IMR-90 (cell line): ENCODE results near the gene EPC2. TPM values are rescaled to one million over a fixed set of nuclear protein-coding genes. Genes with fewer than 3 reads are reported as not detected.

Source experiments
- ATAC-seq: fragments of 200-7000 bp; cut with Tn5 transposase; 2 replicates; pipeline ENCODE4 v1.9.1; 2020; ENCODE audit warnings: low read depth, mild to moderate bottlenecking, moderate library complexity
- BruUV-seq: library from RNA; stranded (reverse); fragments of 400-500 nt; replicated peaks from 2 replicates; lab custom pipeline; 2021; lab: Mats Ljungman, UMichigan
- CTCF ChIA-PET: fragments of 300-600 bp; formaldehyde crosslinking; extraction: SDS; loops from one replicate; lab custom pipeline; 2021; ENCODE audit warnings: antibody characterized with exemption; lab: Yijun Ruan, JAX
- POLR2A ChIA-PET: fragments of 300-600 bp; sonication (Branson Sonifier 250); formaldehyde crosslinking; loops from one replicate; lab custom pipeline; 2022; ENCODE audit warnings: antibody characterized with exemption; ENCODE audit not compliant: unreplicated experiment; lab: Charles Lee
- DNase-seq: peaks from one replicate; pipeline ENCODE4 v3.0.0; 2013
- H2AFZ ChIP-seq: replicated peaks from 2 replicates; pipeline ENCODE3; 2013; ENCODE audit warnings: low read length, mild to moderate bottlenecking; ENCODE audit not compliant: poor library complexity
- H2AK5ac ChIP-seq: 2 replicates; pipeline ENCODE4 v1.6.1; 2013; ENCODE audit warnings: low read depth, low read length, inconsistent platforms
- H2AK9ac ChIP-seq: replicated peaks from 2 replicates; pipeline ENCODE3; 2013; ENCODE audit warnings: mild to moderate bottlenecking, low read depth, low read length, moderate library complexity; ENCODE audit not compliant: poor library complexity
- H2BK120ac ChIP-seq: 2 replicates; pipeline ENCODE4 v1.6.1; 2013; ENCODE audit warnings: low read depth, low read length, inconsistent platforms
- H2BK15ac ChIP-seq: 3 replicates; pipeline ENCODE4 v1.6.1; 2013; ENCODE audit warnings: low read depth, low read length, inconsistent platforms
- H2BK20ac ChIP-seq: 2 replicates; pipeline ENCODE4 v1.6.1; 2013; ENCODE audit warnings: low read depth, mild to moderate bottlenecking, inconsistent platforms, low read length, moderate library complexity
- H2BK5ac ChIP-seq: 2 replicates; pipeline ENCODE4 v1.6.1; 2013; ENCODE audit warnings: mild to moderate bottlenecking, low read depth, low read length, inconsistent platforms; ENCODE audit not compliant: poor library complexity, severe bottlenecking
- H3K14ac ChIP-seq: replicated peaks from 2 replicates; pipeline ENCODE4 v1.6.1; 2013; ENCODE audit warnings: low read depth, low read length, inconsistent platforms
- H3K18ac ChIP-seq: 2 replicates; pipeline ENCODE4 v1.6.1; 2013; ENCODE audit warnings: low read depth, low read length, control low read depth
- H3K23ac ChIP-seq: 2 replicates; pipeline ENCODE4 v1.6.1; 2013; ENCODE audit warnings: low read depth, low read length, inconsistent platforms
- H3K27ac ChIP-seq: 2 replicates; pipeline ENCODE4 v1.5.1; 2013; ENCODE audit warnings: mild to moderate bottlenecking, control low read depth, low read length; ENCODE audit not compliant: insufficient read depth
- H3K27me3 ChIP-seq: 2 replicates; pipeline ENCODE4 v1.6.1; 2013; ENCODE audit warnings: low read length; ENCODE audit not compliant: control insufficient read depth, insufficient read depth
- H3K36me3 ChIP-seq: 2 replicates; pipeline ENCODE4 v1.6.1; 2013; ENCODE audit warnings: low read length, mixed read lengths; ENCODE audit not compliant: control insufficient read depth, insufficient read depth
- H3K4ac ChIP-seq: 2 replicates; pipeline ENCODE4 v1.6.1; 2013; ENCODE audit warnings: low read depth, low read length, inconsistent platforms
- H3K4me1 ChIP-seq: 2 replicates; pipeline ENCODE4 v1.6.1; 2013; ENCODE audit warnings: low read length, mixed read lengths; ENCODE audit not compliant: control insufficient read depth, insufficient read depth
- H3K4me2 ChIP-seq: 2 replicates; pipeline ENCODE4 v1.6.1; 2013; ENCODE audit warnings: low read depth, mild to moderate bottlenecking, control low read depth, low read length, moderate library complexity
- H3K4me3 ChIP-seq: 2 replicates; pipeline ENCODE4 v1.5.1; 2013; ENCODE audit warnings: low read depth, mild to moderate bottlenecking, control low read depth, low read length, moderate library complexity; ENCODE audit not compliant: insufficient read depth
- H3K56ac ChIP-seq: 2 replicates; pipeline ENCODE4 v1.6.1; 2013; ENCODE audit warnings: low read length, inconsistent platforms; ENCODE audit not compliant: insufficient read depth; ENCODE audit errors: extremely low read depth
- H3K79me1 ChIP-seq, 2 experiments: 2 replicates each; pipeline ENCODE4 v1.6.1; 2013; ENCODE audit warnings: low read length in 2 of 2, inconsistent platforms in 1 of 2, low read depth in 1 of 2
- H3K9ac ChIP-seq: 2 replicates; pipeline ENCODE4 v1.6.1; 2013; ENCODE audit warnings: low read depth, low read length, control low read depth
- H3K9me1 ChIP-seq: 2 replicates; pipeline ENCODE4 v1.6.1; 2013; ENCODE audit warnings: low read length, inconsistent platforms; ENCODE audit not compliant: insufficient read depth
- H3K9me3 ChIP-seq: 2 replicates; pipeline ENCODE4 v1.6.1; 2013; ENCODE audit warnings: low read length; ENCODE audit not compliant: control insufficient read depth, insufficient read depth
- H4K20me1 ChIP-seq: 2 replicates; pipeline ENCODE4 v1.6.1; 2013; ENCODE audit warnings: low read length, inconsistent platforms; ENCODE audit not compliant: insufficient read depth
- H4K5ac ChIP-seq: 2 replicates; pipeline ENCODE4 v1.6.1; 2013; ENCODE audit warnings: mild to moderate bottlenecking, low read depth, low read length, control low read depth
- H4K8ac ChIP-seq, 2 experiments: 2 replicates each; pipeline ENCODE4 v1.6.1; 2013; ENCODE audit warnings: low read depth in 2 of 2, low read length in 2 of 2, control low read depth in 1 of 2, inconsistent platforms in 1 of 2
- H4K91ac ChIP-seq: 2 replicates; pipeline ENCODE4 v1.6.1; 2013; ENCODE audit warnings: low read depth, low read length, inconsistent platforms; ENCODE audit not compliant: insufficient read depth
- BHLHE40 ChIP-seq: fragments of 150-350 bp; IDR thresholded peaks from 2 replicates; pipeline ENCODE4 v1.6.1; 2016; ENCODE audit warnings: mild to moderate bottlenecking, low read depth, low read length
- CEBPB ChIP-seq: IDR thresholded peaks from 2 replicates; pipeline ENCODE4 v1.6.1; 2012; ENCODE audit warnings: low read depth, low read length, improper control_type of control experiment
- CHD1 ChIP-seq: IDR thresholded peaks from 2 replicates; pipeline ENCODE4 v1.6.1; 2012; ENCODE audit warnings: low read depth, low read length, improper control_type of control experiment
- FOS ChIP-seq: fragments of 150-350 bp; IDR thresholded peaks from 2 replicates; pipeline ENCODE4 v1.6.1; 2016; ENCODE audit warnings: low read depth, low read length
- MAFK ChIP-seq: IDR thresholded peaks from 2 replicates; pipeline ENCODE4 v1.6.1; 2012; ENCODE audit warnings: low read depth, low read length, improper control_type of control experiment
- MAZ ChIP-seq: IDR thresholded peaks from 2 replicates; pipeline ENCODE4 v1.6.1; 2012; ENCODE audit warnings: low read depth, mild to moderate bottlenecking, low read length, improper control_type of control experiment, moderate library complexity, borderline replicate concordance
- MXI1 ChIP-seq: IDR thresholded peaks from 2 replicates; pipeline ENCODE4 v1.6.1; 2012; ENCODE audit warnings: low read depth, mild to moderate bottlenecking, low read length, moderate library complexity, borderline replicate concordance
- NFE2L2 ChIP-seq: fragments of 150-350 bp; IDR thresholded peaks from 2 replicates; pipeline ENCODE4 v1.6.1; 2016; ENCODE audit warnings: low read depth, mild to moderate bottlenecking, low read length
- POLR2A ChIP-seq: IDR thresholded peaks from 2 replicates; pipeline ENCODE4 v1.6.1; 2012; ENCODE audit warnings: mild to moderate bottlenecking, low read depth, low read length
- RFX5 ChIP-seq: IDR thresholded peaks from 2 replicates; pipeline ENCODE4 v1.8.0; 2012; ENCODE audit warnings: low read depth, mild to moderate bottlenecking, low read length, moderate library complexity
- SMC3 ChIP-seq: fragments of 150-350 bp; IDR thresholded peaks from 2 replicates; pipeline ENCODE4 v1.6.1; 2016; ENCODE audit warnings: low read depth, mild to moderate bottlenecking, antibody characterized with exemption, low read length, moderate library complexity
- WGBS, 2 experiments: methylation state at CpG; one replicate each; pipeline versions ENCODE4 v1.1.5 to v1.1.7; 2013; ENCODE audit warnings: missing lambda C conversion rate in 2 of 2; ENCODE audit not compliant: insufficient read length in 1 of 2; ENCODE audit errors: extremely low coverage in 2 of 2; 5-methylcytosine and 5-hydroxymethylcytosine counted together
- dilution Hi-C: fragments of 300-500 bp; cut with HindIII; formaldehyde crosslinking; loops from one replicate; pipeline ENCODE4 v1.14.3; 2018; ENCODE audit warnings: low sequenced_read_pairs; ENCODE audit not compliant: unreplicated experiment
- in situ Hi-C: fragments of 300-500 bp; cut with MboI; formaldehyde crosslinking; loops from 3 replicates; pipeline ENCODE4 v1.14.3; 2019; ENCODE audit warnings: low sequenced_read_pairs, inconsistent platforms, mixed read lengths
- intact Hi-C: fragments of 100-400 bp; cut with micrococcal nuclease; formaldehyde crosslinking; loops from 2 replicates; pipeline ENCODE4 v1.10.0; 2022
- polyA plus RNA-seq, 3 experiments: library from polyadenylated mRNA; depleted of rRNA; stranded (reverse); fragments of >200 nt; gene quantifications; 2 replicates each; pipeline ENCODE4 v1.2.3, GENCODE V29; 2012; ENCODE audit warnings: low replicate concordance in 1 of 3
- total RNA-seq: library from RNA; depleted of rRNA; stranded (reverse); fragments of >200 nt; gene quantifications from 2 replicates; pipeline ENCODE4 v1.2.3, GENCODE V29; 2012
- TF ChIP-seq, protein P1 (sequence below): fragments of 150-350 bp; IDR thresholded peaks from 2 replicates; pipeline ENCODE4 v1.6.1; 2017; ENCODE audit warnings: mild to moderate bottlenecking, antibody characterized with exemption, low read length, low read depth
- TF ChIP-seq, protein P2 (sequence below): conservative IDR thresholded peaks from 2 replicates; pipeline ENCODE4 v1.5.1; 2012; ENCODE audit warnings: mild to moderate bottlenecking, low read depth, low read length, improper control_type of control experiment
- TF ChIP-seq, protein P3 (sequence below): fragments of 150-350 bp; IDR thresholded peaks from 2 replicates; pipeline ENCODE4 v1.6.1; 2016; ENCODE audit warnings: low read depth, mild to moderate bottlenecking, low read length, moderate library complexity, borderline replicate concordance

EPC2 gene
- total and polyA plus RNA-seq, 2 of the 4 experiments (the other 2 are of a cell fraction) = 10.6 to 22.6 TPM

DNA sequence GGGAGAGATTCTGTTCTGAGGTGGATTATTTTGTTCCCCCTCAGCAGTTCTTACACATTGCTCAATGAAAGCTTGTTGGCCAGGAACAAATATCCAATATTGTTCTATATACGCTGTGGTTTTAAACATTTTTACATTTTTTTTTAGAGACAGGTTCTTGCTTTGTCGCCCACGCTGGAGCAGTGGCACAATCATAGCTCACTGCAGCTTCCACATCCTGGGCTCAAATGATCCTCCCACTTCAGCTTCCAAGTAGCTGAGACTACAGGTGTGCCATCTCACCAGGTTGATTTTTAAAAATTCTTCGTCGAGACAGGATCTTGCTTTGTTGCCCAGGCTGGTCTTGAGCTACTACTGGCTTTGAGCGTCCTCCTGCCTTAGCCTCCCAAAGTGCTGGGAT, 171.6 kb downstream of the EPC2 start (continued):
- TF ChIP-seq SMC3 = no peak

DNA sequence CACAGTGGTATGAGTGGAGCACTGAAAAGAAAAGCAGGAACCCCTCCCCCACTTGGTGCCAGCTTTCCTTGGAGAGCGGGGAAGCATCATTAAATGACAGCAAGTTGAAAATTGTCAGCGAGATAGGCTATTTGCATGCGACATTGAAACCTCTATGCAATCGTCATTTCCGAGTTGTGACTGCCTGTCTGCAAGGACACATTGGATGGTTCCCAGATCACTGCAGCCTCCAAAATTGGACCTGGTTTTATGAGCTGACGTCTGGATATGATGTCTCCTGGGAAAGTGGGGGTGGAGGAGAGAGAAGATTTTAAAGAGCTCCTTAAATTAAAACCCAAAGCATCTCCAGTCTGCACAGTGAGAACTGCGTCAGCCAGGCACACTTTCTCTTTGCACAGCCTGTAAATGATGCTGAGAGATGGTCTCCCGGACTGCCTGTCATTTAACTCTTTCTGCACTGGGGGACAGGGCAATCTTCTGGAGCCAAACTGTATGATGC, 172.7 kb downstream of the EPC2 start:
- Histone ChIP-seq H3K79me1 (no peaks in the 10 kb centered on the region), H3K9me3 (no peaks in the 10 kb centered on the region), H3K36me3 (no peaks in the 10 kb centered on the region), H2BK15ac (no peak overlapping the region), H4K8ac (no peak overlapping the region), H2AK5ac (no peak overlapping the region), H3K18ac (no peak overlapping the region), H3K23ac (no peak overlapping the region), H3K4me2 (peak overlapping the region; percentile 72), H3K27ac (no peak overlapping the region), H3K9ac (no peak overlapping the region), H3K9me1 (peaks cover 5% of the 10 kb centered on the region; the same call in 1 of the 2 replicates), H4K20me1 (no peaks in the 10 kb centered on the region), H3K14ac (no peak overlapping the region), H4K5ac (no peak overlapping the region), H2AK9ac (no peak overlapping the region), H3K4me1 (peaks cover 12% of the 10 kb centered on the region), H3K4ac (no peak overlapping the region), H3K27me3 (peaks cover 7% of the 10 kb centered on the region), H2BK120ac (no peak overlapping the region), H4K91ac (no peak overlapping the region), H2AFZ (no peak overlapping the region), H3K4me3 (no peak overlapping the region), H2BK5ac (no peak overlapping the region), H3K56ac (no peak overlapping the region), H2BK20ac (no peak overlapping the region)
- no peak for DNase-seq
- CTCF ChIA-PET = no interaction called here
- in situ Hi-C loops = no loop called here
- POLR2A ChIA-PET = no interaction called here
- 0% methylated on average over 2 of the region's 8 CpGs; no CpG with 5 or more reads in 1 of the 2 experiments for WGBS, 2 experiments
- dilution Hi-C loops = no loop called here
- peak; percentile 24; the same call in 1 of the 2 replicates for ATAC-seq
- BruUV-seq = no TSS peak
- intact Hi-C loops = no loop called here
- TF ChIP-seq MAZ (no peak), RFX5 (no peak), CHD1 (no peak), MAFK (no peak), NFE2L2 (no peak), FOS (no peak), SMC3 (no peak), CEBPB (no peak), POLR2A (no peak), BHLHE40 (no peak), MXI1 (no peak)
- TF ChIP-seq, protein P1, sequence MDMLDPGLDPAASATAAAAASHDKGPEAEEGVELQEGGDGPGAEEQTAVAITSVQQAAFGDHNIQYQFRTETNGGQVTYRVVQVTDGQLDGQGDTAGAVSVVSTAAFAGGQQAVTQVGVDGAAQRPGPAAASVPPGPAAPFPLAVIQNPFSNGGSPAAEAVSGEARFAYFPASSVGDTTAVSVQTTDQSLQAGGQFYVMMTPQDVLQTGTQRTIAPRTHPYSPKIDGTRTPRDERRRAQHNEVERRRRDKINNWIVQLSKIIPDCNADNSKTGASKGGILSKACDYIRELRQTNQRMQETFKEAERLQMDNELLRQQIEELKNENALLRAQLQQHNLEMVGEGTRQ = no peak
- TF ChIP-seq, protein P2, sequence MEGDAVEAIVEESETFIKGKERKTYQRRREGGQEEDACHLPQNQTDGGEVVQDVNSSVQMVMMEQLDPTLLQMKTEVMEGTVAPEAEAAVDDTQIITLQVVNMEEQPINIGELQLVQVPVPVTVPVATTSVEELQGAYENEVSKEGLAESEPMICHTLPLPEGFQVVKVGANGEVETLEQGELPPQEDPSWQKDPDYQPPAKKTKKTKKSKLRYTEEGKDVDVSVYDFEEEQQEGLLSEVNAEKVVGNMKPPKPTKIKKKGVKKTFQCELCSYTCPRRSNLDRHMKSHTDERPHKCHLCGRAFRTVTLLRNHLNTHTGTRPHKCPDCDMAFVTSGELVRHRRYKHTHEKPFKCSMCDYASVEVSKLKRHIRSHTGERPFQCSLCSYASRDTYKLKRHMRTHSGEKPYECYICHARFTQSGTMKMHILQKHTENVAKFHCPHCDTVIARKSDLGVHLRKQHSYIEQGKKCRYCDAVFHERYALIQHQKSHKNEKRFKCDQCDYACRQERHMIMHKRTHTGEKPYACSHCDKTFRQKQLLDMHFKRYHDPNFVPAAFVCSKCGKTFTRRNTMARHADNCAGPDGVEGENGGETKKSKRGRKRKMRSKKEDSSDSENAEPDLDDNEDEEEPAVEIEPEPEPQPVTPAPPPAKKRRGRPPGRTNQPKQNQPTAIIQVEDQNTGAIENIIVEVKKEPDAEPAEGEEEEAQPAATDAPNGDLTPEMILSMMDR = no peak
- TF ChIP-seq, protein P3, sequence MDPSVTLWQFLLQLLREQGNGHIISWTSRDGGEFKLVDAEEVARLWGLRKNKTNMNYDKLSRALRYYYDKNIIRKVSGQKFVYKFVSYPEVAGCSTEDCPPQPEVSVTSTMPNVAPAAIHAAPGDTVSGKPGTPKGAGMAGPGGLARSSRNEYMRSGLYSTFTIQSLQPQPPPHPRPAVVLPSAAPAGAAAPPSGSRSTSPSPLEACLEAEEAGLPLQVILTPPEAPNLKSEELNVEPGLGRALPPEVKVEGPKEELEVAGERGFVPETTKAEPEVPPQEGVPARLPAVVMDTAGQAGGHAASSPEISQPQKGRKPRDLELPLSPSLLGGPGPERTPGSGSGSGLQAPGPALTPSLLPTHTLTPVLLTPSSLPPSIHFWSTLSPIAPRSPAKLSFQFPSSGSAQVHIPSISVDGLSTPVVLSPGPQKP = no peak
